Common myeloid progenitor, CD34-positive (primary cell): ENCODE data around the gene MXRA8. TPM values are rescaled to one million over a fixed set of nuclear protein-coding genes. Genes with fewer than 3 reads are reported as not detected.

Experiments
- CTCF ChIA-PET: fragments of 350-600 bp; sonication (Branson Sonifier 250); formaldehyde crosslinking; loops from one replicate; lab custom pipeline; 2021; ENCODE audit warnings: antibody characterized with exemption; lab: Charles Lee
- POLR2A ChIA-PET: fragments of 350-600 bp; sonication (Branson Sonifier 250); formaldehyde crosslinking; loops from one replicate; lab custom pipeline; 2021; ENCODE audit warnings: antibody characterized with exemption; lab: Charles Lee
- DNase-seq, 3 donors: peaks; one replicate each; pipeline versions ENCODE4 v3.0.0 to v3.0.0-alpha.2; 2013
- H3K27ac ChIP-seq, 2 experiments: 1 replicate in 1 of 2; 2 replicates in 1 of 2; pipeline ENCODE4 v1.7.0; 2013; ENCODE audit warnings: inconsistent platforms in 2 of 2, low read length in 2 of 2, mild to moderate bottlenecking in 2 of 2, low read depth in 1 of 2, moderate library complexity in 1 of 2; ENCODE audit not compliant: severe bottlenecking in 2 of 2, insufficient read depth in 1 of 2, poor library complexity in 1 of 2
- H3K27me3 ChIP-seq, 5 experiments: replicated peaks in 2 of 5; 1 replicate in 3 of 5; 2 replicates in 2 of 5; pipeline versions ENCODE4 v1.6.1 to v1.7.0; 2013; ENCODE audit warnings: low read length in 4 of 5, mild to moderate bottlenecking in 2 of 5, moderate library complexity in 2 of 5, inconsistent platforms in 1 of 5; ENCODE audit not compliant: insufficient read depth in 5 of 5, control insufficient read depth in 4 of 5
- H3K36me3 ChIP-seq, 4 experiments: 1 replicate in 2 of 4; 2 replicates in 2 of 4; pipeline versions ENCODE4 v1.6.1 to v1.7.0; 2013; ENCODE audit warnings: low read length in 3 of 4, control low read depth in 1 of 4, mild to moderate bottlenecking in 1 of 4; ENCODE audit not compliant: control insufficient read depth in 4 of 4, insufficient read depth in 4 of 4
- H3K4me1 ChIP-seq, 4 experiments: 1 replicate in 3 of 4; 2 replicates in 1 of 4; pipeline versions ENCODE4 v1.6.1 to v1.7.1; 2013; ENCODE audit warnings: low read length in 3 of 4, mild to moderate bottlenecking in 3 of 4, control low read depth in 1 of 4, inconsistent platforms in 1 of 4, moderate library complexity in 1 of 4; ENCODE audit not compliant: control insufficient read depth in 4 of 4, insufficient read depth in 4 of 4; ENCODE audit errors: control extremely low read depth in 1 of 4
- H3K4me3 ChIP-seq, 7 experiments: 1 replicate in 4 of 7; 2 replicates in 3 of 7; pipeline versions ENCODE4 v1.5.1 to v1.7.0; 2013; ENCODE audit warnings: mild to moderate bottlenecking in 7 of 7, low read length in 6 of 7, moderate library complexity in 6 of 7, inconsistent platforms in 2 of 7, low read depth in 2 of 7, control low read depth in 1 of 7; ENCODE audit not compliant: insufficient read depth in 4 of 7, control insufficient read depth in 1 of 7; ENCODE audit errors: extremely low read depth in 1 of 7
- H3K9me3 ChIP-seq, 5 experiments: 1 replicate in 4 of 5; 2 replicates in 1 of 5; pipeline versions ENCODE4 v1.6.1 to v1.7.1; 2013; ENCODE audit warnings: low read length in 4 of 5, mild to moderate bottlenecking in 2 of 5, inconsistent platforms in 1 of 5, low read depth in 1 of 5, moderate library complexity in 1 of 5; ENCODE audit not compliant: control insufficient read depth in 4 of 5, insufficient read depth in 2 of 5; ENCODE audit errors: control extremely low read depth in 1 of 5
- WGBS: methylation state at CpG from one replicate; pipeline ENCODE4 v1.1.5; 2013; ENCODE audit not compliant: insufficient coverage; 5-methylcytosine and 5-hydroxymethylcytosine counted together
- polyA plus RNA-seq: library from polyadenylated mRNA; unstranded; fragments of 120-200 nt; gene quantifications from one replicate; pipeline ENCODE4 v1.2.1, GENCODE V29; 2013

Gene MXRA8
- polyA plus RNA-seq: 6.3 TPM

GRCh38 chr1:1358433-1359271 is at the start of gene MXRA8:
TSS of gene MXRA8 (minus strand) at chr1:1358555. CDS start at chr1:1358504, 51 bp downstream.
- peaks cover 0 to 16% (median 9%) of the 10 kb centered on the region in 4 experiments for H3K4me1 ChIP-seq
- peak in 1 of 3 donors; percentile 45 for DNase-seq
- WGBS: 36% methylated on average over 26 of the region's 29 CpGs
- POLR2A ChIA-PET: no interaction called here
- CTCF ChIA-PET: interaction anchor here (1.2 kb wide), 1 partner anchor 13 kb away, joined by 3 read pairs; no protein-coding TSS in a partner anchor
- no peak within 1 kb of the TSS for H3K27ac ChIP-seq
- H3K36me3 ChIP-seq: no peaks in the 10 kb centered on the region
- H3K4me3 ChIP-seq: peak within 1 kb of the TSS in 1 of 7 experiments; percentile 8
- H3K9me3 ChIP-seq: peaks cover 0 to 1% (median 0%) of the 10 kb centered on the region in 5 experiments
- H3K27me3 ChIP-seq: peaks cover 0 to 86% (median 21%) of the 10 kb centered on the region in 5 experiments

- CTCF ChIA-PET: interaction anchor here (1.1 to 3.5 kb wide), 7 partner anchors 8 to 34 kb away, joined by 3 to 17 read pairs (median 6); partner anchors contain the start of gene CCNL2
- POLR2A ChIA-PET: interaction anchor here (0.7 to 1.2 kb wide), 4 partner anchors 9 to 35 kb away, joined by 4 to 6 read pairs (median 4); partner anchors contain the start of genes ANKRD65 and CCNL2
- H3K9me3 ChIP-seq: peaks cover 0 to 6% (median 2%) of the 10 kb centered on the region in 5 experiments
- 11% methylated on average over 32 of the region's 41 CpGs for WGBS
- H3K4me1 ChIP-seq: peaks cover 6 to 26% (median 19%) of the 10 kb centered on the region in 4 experiments
- peak overlapping the region; percentile 75 to 93 for H3K27ac ChIP-seq
- H3K36me3 ChIP-seq: peaks cover 0 to 30% (median 19%) of the 10 kb centered on the region in 4 experiments
- H3K27me3 ChIP-seq: no peaks in the 10 kb centered on the region
- DNase-seq: peak; percentile 63 to 82 (median 74)
- H3K4me3 ChIP-seq: peak overlapping the region; percentile 69 to 97 (median 87)
Observed at GRCh38 chr1:1407636-1408318, 49.4 kb upstream of the MXRA8 start.

GRCh38 chr1:1406821-1407635 is 48.7 kb upstream of the MXRA8 start, which contains the start of gene MRPL20:
TSS of gene MRPL20 (minus strand) at chr1:1407293. CDS start at chr1:1407217, 76 bp downstream.
- H3K4me3 ChIP-seq: peak within 1 kb of the TSS; percentile 69 to 97 (median 87)
- peaks cover 6 to 26% (median 19%) of the 10 kb centered on the region in 4 experiments for H3K4me1 ChIP-seq
- CTCF ChIA-PET: interaction anchor here (1.1 to 3.5 kb wide), 7 partner anchors 8 to 35 kb away, joined by 3 to 17 read pairs (median 6); partner anchors contain the start of gene CCNL2
- peak within 1 kb of the TSS; percentile 75 to 93 for H3K27ac ChIP-seq
- no peaks in the 10 kb centered on the region for H3K27me3 ChIP-seq
- POLR2A ChIA-PET: interaction anchor here (1.0 to 1.2 kb wide), 3 partner anchors 8 to 34 kb away, joined by 4 to 6 read pairs (median 4); partner anchors contain the start of genes ANKRD65 and CCNL2
- DNase-seq: peak; percentile 93 to 95 (median 95)
- H3K36me3 ChIP-seq: peaks cover 0 to 37% (median 24%) of the 10 kb centered on the region in 4 experiments
- H3K9me3 ChIP-seq: peaks cover 0 to 1% (median 1%) of the 10 kb centered on the region in 5 experiments
- under 1% methylated on average over 96 of the region's 98 CpGs for WGBS

- H3K27ac ChIP-seq: peak overlapping the region; percentile 75 to 93
- H3K4me1 ChIP-seq: peaks cover 6 to 29% (median 22%) of the 10 kb centered on the region in 4 experiments
- peak overlapping the region; percentile 69 to 97 (median 87) for H3K4me3 ChIP-seq
- H3K27me3 ChIP-seq: no peaks in the 10 kb centered on the region
- ChIA-PET CTCF (interaction anchor here (1.3 to 3.5 kb wide), 4 partner anchors 9 to 35 kb away, joined by 3 to 17 read pairs (median 8); no protein-coding TSS in a partner anchor), POLR2A (no interaction called here)
- no peaks in the 10 kb centered on the region for H3K9me3 ChIP-seq
- WGBS: 53% methylated on average over 38 of the region's 43 CpGs
- H3K36me3 ChIP-seq: peaks cover 4 to 44% (median 30%) of the 10 kb centered on the region in 4 experiments
- no peak for DNase-seq
Observed at GRCh38 chr1:1406101-1406820, 47.9 kb upstream of the MXRA8 start.

- 95% methylated on average over 7 of the region's 7 CpGs for WGBS
- Histone ChIP-seq H3K9me3 (no peaks in the 10 kb centered on the region), H3K27me3 (no peaks in the 10 kb centered on the region), H3K4me3 (no peak overlapping the region), H3K27ac (no peak overlapping the region), H3K4me1 (peaks cover 6 to 39% (median 37%) of the 10 kb centered on the region in 4 experiments), H3K36me3 (peaks cover 5 to 55% (median 35%) of the 10 kb centered on the region in 4 experiments)
- DNase-seq: no peak
- ChIA-PET POLR2A (no interaction called here), CTCF (interaction anchor here (0.9 kb wide), 1 partner anchor 31 kb away, joined by 4 read pairs; no protein-coding TSS in a partner anchor)
Observed at GRCh38 chr1:1403653-1404052, 45.3 kb upstream of the MXRA8 start.
